SK-N-DZ (cell line): Measurements from ENCODE around the gene ART1.

ENCODE experiments used
- DNase-seq: peaks from one replicate; pipeline ENCODE4 v3.0.0-alpha.2; 2015; ENCODE audit warnings: low spot score

Gene ART1

GRCh38 chr11:3665336-3666022 is 20.6 kb downstream of the ART1 start:
- no peak for DNase-seq

GRCh38 chr11:3666023-3666530 is 21.1 kb downstream of the ART1 start:
- no peak for DNase-seq

GRCh38 chr11:3667149-3668035 is 22.5 kb downstream of the ART1 start:
- DNase-seq = no peak

- DNase-seq = no peak
Observed at GRCh38 chr11:3669128-3669527, 24.2 kb downstream of the ART1 start.

- no peak for DNase-seq
Observed at GRCh38 chr11:3669742-3670183, 24.8 kb downstream of the ART1 start.

GRCh38 chr11:3671334-3672254 is 26.7 kb downstream of the ART1 start, which contains the start of gene CHRNA10:
CHRNA10 (minus strand) TSS chr11:3671384; CDS start chr11:3671312, 72 bp downstream.
- no peak for DNase-seq

- DNase-seq = no peak
Observed at GRCh38 chr11:3674189-3674588, 29.3 kb downstream of the ART1 start.

GRCh38 chr11:3675971-3676370 is 31.0 kb downstream of the ART1 start:
- DNase-seq = no peak

GRCh38 chr11:3679077-3679476 is 34.1 kb downstream of the ART1 start:
- DNase-seq = no peak

GRCh38 chr11:3683039-3683438 is 38.1 kb downstream of the ART1 start:
- no peak for DNase-seq

- DNase-seq = no peak
Observed at GRCh38 chr11:3684129-3684818, 39.3 kb downstream of the ART1 start.

GRCh38 chr11:3684819-3685172 is 39.9 kb downstream of the ART1 start:
- no peak for DNase-seq

- no peak for DNase-seq
Observed at GRCh38 chr11:3685923-3686322, 41.0 kb downstream of the ART1 start.

GRCh38 chr11:3686751-3687150 is 41.8 kb downstream of the ART1 start:
- DNase-seq = no peak

- no peak for DNase-seq
Observed at GRCh38 chr11:3700410-3700809, 55.5 kb downstream of the ART1 start.

GRCh38 chr11:3700910-3701309 is 56.0 kb downstream of the ART1 start:
- DNase-seq = no peak

GRCh38 chr11:3703383-3703782 is 58.5 kb downstream of the ART1 start:
- DNase-seq = no peak

GRCh38 chr11:3707176-3707575 is 62.2 kb downstream of the ART1 start:
- DNase-seq = no peak

GRCh38 chr11:3709977-3710376 is 65.0 kb downstream of the ART1 start:
- DNase-seq = no peak

- no peak for DNase-seq
Observed at GRCh38 chr11:3710485-3711259, 65.7 kb downstream of the ART1 start.
